K562 (cell line): Measurements from ENCODE around the gene DNAJB12. TPM values are rescaled to one million over a fixed set of nuclear protein-coding genes. Genes with fewer than 3 reads are reported as not detected.

ENCODE experiments used
- ARID3A ChIP-seq: IDR thresholded peaks from 2 replicates; pipeline ENCODE4 v1.6.1; 2012; ENCODE audit warnings: low read depth, low read length, improper control_type of control experiment, borderline replicate concordance
- BMI1 ChIP-seq: fragments of 150-350 bp; IDR thresholded peaks from 2 replicates; pipeline ENCODE4 v1.6.1; 2014; ENCODE audit warnings: low read length
- BRD4 ChIP-seq: fragments of 200-600 bp; sonication (generic); IDR thresholded peaks from 2 replicates; pipeline ENCODE4 v1.6.1; 2017; ENCODE audit warnings: inconsistent platforms
- BRD9 ChIP-seq: fragments of 450-650 bp; IDR thresholded peaks from 2 replicates; pipeline ENCODE4 v1.6.1; 2018; ENCODE audit warnings: low read depth; ENCODE audit not compliant: partially characterized antibody
- ELF1 ChIP-seq: fragments of 200-800 bp; sonication (Bioruptor generic); IDR thresholded peaks from 2 replicates; pipeline ENCODE4 v1.6.1; 2016; ENCODE audit warnings: missing genetic modification characterization, missing compliant biosample characterization
- ESRRA ChIP-seq: fragments of 450-650 bp; IDR thresholded peaks from 2 replicates; pipeline ENCODE4 v1.6.1; 2014; ENCODE audit warnings: low read depth, mild to moderate bottlenecking, moderate library complexity, borderline replicate concordance
- ETS2 ChIP-seq: IDR thresholded peaks from 2 replicates; pipeline ENCODE4 v1.6.1; 2016; ENCODE audit warnings: borderline replicate concordance, missing genetic modification characterization, mild to moderate bottlenecking, moderate library complexity, missing compliant biosample characterization; ENCODE audit not compliant: poor library complexity, severe bottlenecking
- HES1 ChIP-seq: fragments of 450-650 bp; IDR thresholded peaks from 2 replicates; pipeline ENCODE4 v1.6.1; 2016; ENCODE audit warnings: low read depth, mild to moderate bottlenecking, moderate library complexity
- HOXB6 ChIP-seq: fragments of 250-450 bp; sonication (Bioruptor Pico); IDR thresholded peaks from 2 replicates; pipeline ENCODE4 v1.5.1; 2022; ENCODE audit warnings: mild to moderate bottlenecking, borderline replicate concordance
- NCOA4 ChIP-seq: fragments of 450-650 bp; IDR thresholded peaks from 2 replicates; pipeline ENCODE4 v1.6.1; 2018; ENCODE audit warnings: mild to moderate bottlenecking; ENCODE audit not compliant: partially characterized antibody
- RAD21 ChIP-seq, 2 experiments: fragments of 250-450 bp in 1 of 2; fragments of 450-650 bp in 1 of 2; sonication (Bioruptor Pico) in 1 of 2; formaldehyde crosslinking in 1 of 2; IDR thresholded peaks in 1 of 2; conservative IDR thresholded peaks in 1 of 2; 2 replicates each; pipeline versions ENCODE4 v1.4.0 to v1.8.0; 2020 to 2022; ENCODE audit warnings: mild to moderate bottlenecking in 2 of 2, moderate library complexity in 1 of 2
- RFX1 ChIP-seq: fragments of 450-650 bp; IDR thresholded peaks from 2 replicates; pipeline ENCODE4 v1.6.1; 2016; ENCODE audit warnings: mild to moderate bottlenecking, moderate library complexity
- SOX6 ChIP-seq: fragments of 450-650 bp; IDR thresholded peaks from 2 replicates; pipeline ENCODE4 v1.6.1; 2014; ENCODE audit warnings: mild to moderate bottlenecking
- U2AF1 ChIP-seq: fragments of 200-400 bp; formaldehyde crosslinking; optimal IDR thresholded peaks from 2 replicates; pipeline ENCODE3; 2017; ENCODE audit warnings: mild to moderate bottlenecking, low read depth, low read length, moderate library complexity
- ZNF717 ChIP-seq: fragments of 250-450 bp; sonication (Bioruptor Pico); IDR thresholded peaks from 2 replicates; pipeline ENCODE4 v1.5.0; 2021
- polyA plus RNA-seq, 8 experiments: library from polyadenylated mRNA; depleted of rRNA in 4 of 8; stranded (reverse) in 5 of 8; unstranded in 3 of 8; fragments of >200 nt; fragmentation: Nextera tagmentation in 2 of 8; fragmentation: Illumina TruSeq in 1 of 8; extraction: Ambion mirVana in 2 of 8; extraction: Trizol in 1 of 8; gene quantifications; 2 replicates each; pipeline versions ENCODE4 v1.2.1 to v1.2.3, GENCODE V29; 2011 to 2014; ENCODE audit warnings: inconsistent platforms in 1 of 8, missing spikeins in 1 of 8
- total RNA-seq, 7 experiments: library from RNA; depleted of rRNA in 6 of 7; stranded (reverse); fragments of >200 nt in 6 of 7; fragmentation: Illumina TruSeq in 2 of 7; extraction: Trizol in 2 of 7; gene quantifications; 2 replicates each; pipeline versions ENCODE4 v1.2.1 to v1.2.3, GENCODE V29; 2011 to 2021; ENCODE audit warnings: low replicate concordance in 1 of 7
- TF ChIP-seq, protein P1 (sequence below): fragments of 250-450 bp; sonication (Bioruptor Pico); IDR thresholded peaks from 2 replicates; pipeline ENCODE4 v1.5.1; 2021; ENCODE audit warnings: mild to moderate bottlenecking
- TF ChIP-seq, protein P2 (sequence below): fragments of 250-450 bp; sonication (Bioruptor Pico); IDR thresholded peaks from 2 replicates; pipeline ENCODE4 v1.8.0; 2021; ENCODE audit warnings: borderline replicate concordance, mild to moderate bottlenecking, moderate library complexity; ENCODE audit not compliant: poor library complexity, severe bottlenecking
- TF ChIP-seq, protein P3 (sequence below): fragments of 450-650 bp; formaldehyde crosslinking; IDR thresholded peaks from 2 replicates; pipeline ENCODE4 v1.4.0; 2020; ENCODE audit warnings: mild to moderate bottlenecking, mixed read lengths
- TF ChIP-seq, protein P4 (sequence below): fragments of 450-650 bp; formaldehyde crosslinking; IDR thresholded peaks from 2 replicates; pipeline ENCODE4 v1.4.0; 2020; ENCODE audit warnings: mild to moderate bottlenecking, moderate library complexity

DNAJB12 gene
- total and polyA plus RNA-seq, 9 of the 15 experiments (the other 6 are each of a cell fraction or from before 2014, with no cell fraction given) = 3.5 to 31.5 (median 20.3) TPM

DNA sequence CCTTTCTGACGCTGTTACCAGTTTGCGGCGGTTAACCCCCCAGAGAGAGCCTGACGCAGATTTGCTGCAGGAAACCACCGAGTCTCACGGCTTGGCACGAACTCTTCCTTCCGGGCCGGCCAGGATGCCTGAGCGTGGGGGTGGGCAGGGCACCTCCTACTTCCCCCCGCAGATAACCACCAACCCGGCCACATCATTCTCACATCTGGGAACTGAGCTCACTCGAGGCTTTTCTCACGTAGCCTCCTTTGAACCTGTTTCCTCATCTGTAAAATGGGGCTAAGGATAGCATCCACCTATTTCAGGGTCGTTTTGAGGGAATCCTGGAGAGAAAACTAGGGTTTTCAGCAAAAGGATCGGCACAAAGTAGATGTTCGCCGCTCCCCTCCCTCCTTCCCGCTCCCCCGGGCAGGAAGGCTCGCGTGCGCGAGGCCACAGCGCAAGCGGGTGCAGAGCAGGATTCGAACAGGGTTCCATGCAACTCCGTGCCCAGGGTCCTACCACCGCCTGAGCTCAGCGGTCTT, 57.4 kb downstream of the DNAJB12 start (continued):
- peak in 1 of 2 experiments; percentile 31 for TF ChIP-seq RAD21 (CRISPR knock-in tag; conservative IDR thresholded peaks at IDR 0.05 in 1 of 2, IDR thresholded peaks at IDR 0.05 in 1 of 2)
- no peak for TF ChIP-seq ZNF717 (CRISPR knock-in tag)
- no peak for TF ChIP-seq HES1
- TF ChIP-seq ETS2 = no peak
- TF ChIP-seq U2AF1 = no peak
- peak; percentile 66; the same call in 1 of the 2 replicates for TF ChIP-seq ELF1 (tag)
- TF ChIP-seq, protein P1, sequence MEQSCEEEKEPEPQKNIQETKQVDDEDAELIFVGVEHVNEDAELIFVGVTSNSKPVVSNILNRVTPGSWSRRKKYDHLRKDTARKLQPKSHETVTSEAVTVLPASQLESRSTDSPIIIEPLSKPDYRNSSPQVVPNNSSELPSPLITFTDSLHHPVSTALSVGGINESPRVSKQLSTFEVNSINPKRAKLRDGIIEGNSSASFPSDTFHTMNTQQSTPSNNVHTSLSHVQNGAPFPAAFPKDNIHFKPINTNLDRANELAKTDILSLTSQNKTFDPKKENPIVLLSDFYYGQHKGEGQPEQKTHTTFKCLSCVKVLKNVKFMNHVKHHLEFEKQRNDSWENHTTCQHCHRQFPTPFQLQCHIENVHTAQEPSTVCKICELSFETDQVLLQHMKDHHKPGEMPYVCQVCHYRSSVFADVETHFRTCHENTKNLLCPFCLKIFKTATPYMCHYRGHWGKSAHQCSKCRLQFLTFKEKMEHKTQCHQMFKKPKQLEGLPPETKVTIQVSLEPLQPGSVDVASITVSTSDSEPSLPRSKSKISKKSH (CRISPR knock-in tag) = no peak
- TF ChIP-seq BRD4 = peak; percentile 97
- 0 out of 2 replicates have a peak, but pooled peaks have one; percentile 27 for TF ChIP-seq BMI1
- TF ChIP-seq SOX6 = no peak
- TF ChIP-seq ESRRA = peak; percentile 22
- no peak for TF ChIP-seq NCOA4
- TF ChIP-seq ARID3A = no peak
- TF ChIP-seq HOXB6 (CRISPR knock-in tag) = no peak
- TF ChIP-seq RFX1 = no peak
- TF ChIP-seq, protein P2, sequence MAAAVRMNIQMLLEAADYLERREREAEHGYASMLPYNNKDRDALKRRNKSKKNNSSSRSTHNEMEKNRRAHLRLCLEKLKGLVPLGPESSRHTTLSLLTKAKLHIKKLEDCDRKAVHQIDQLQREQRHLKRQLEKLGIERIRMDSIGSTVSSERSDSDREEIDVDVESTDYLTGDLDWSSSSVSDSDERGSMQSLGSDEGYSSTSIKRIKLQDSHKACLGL (CRISPR knock-in tag) = no peak
- TF ChIP-seq, protein P3, sequence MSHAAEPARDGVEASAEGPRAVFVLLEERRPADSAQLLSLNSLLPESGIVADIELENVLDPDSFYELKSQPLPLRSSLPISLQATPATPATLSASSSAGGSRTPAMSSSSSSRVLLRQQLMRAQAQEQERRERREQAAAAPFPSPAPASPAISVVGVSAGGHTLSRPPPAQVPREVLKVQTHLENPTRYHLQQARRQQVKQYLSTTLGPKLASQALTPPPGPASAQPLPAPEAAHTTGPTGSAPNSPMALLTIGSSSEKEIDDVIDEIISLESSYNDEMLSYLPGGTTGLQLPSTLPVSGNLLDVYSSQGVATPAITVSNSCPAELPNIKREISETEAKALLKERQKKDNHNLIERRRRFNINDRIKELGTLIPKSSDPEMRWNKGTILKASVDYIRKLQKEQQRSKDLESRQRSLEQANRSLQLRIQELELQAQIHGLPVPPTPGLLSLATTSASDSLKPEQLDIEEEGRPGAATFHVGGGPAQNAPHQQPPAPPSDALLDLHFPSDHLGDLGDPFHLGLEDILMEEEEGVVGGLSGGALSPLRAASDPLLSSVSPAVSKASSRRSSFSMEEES (CRISPR knock-in tag) = peak; percentile 12; the same call in 1 of the 2 replicates
- TF ChIP-seq, protein P4, sequence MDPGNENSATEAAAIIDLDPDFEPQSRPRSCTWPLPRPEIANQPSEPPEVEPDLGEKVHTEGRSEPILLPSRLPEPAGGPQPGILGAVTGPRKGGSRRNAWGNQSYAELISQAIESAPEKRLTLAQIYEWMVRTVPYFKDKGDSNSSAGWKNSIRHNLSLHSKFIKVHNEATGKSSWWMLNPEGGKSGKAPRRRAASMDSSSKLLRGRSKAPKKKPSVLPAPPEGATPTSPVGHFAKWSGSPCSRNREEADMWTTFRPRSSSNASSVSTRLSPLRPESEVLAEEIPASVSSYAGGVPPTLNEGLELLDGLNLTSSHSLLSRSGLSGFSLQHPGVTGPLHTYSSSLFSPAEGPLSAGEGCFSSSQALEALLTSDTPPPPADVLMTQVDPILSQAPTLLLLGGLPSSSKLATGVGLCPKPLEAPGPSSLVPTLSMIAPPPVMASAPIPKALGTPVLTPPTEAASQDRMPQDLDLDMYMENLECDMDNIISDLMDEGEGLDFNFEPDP = 0 out of 2 replicates have a peak, but pooled peaks have one; percentile 42
- TF ChIP-seq BRD9 = peak; percentile 81
